HepG2 (cell line): ENCODE data around the gene SLC6A8. TPM values are rescaled to one million over a fixed set of nuclear protein-coding genes. Genes with fewer than 3 reads are reported as not detected.
A peak's percentile ranks its signal among the peaks of the same experiment; 100 is the strongest.

Source experiments
- ELF1 ChIP-seq: sonication (generic); formaldehyde crosslinking; IDR thresholded peaks from 2 replicates; pipeline ENCODE4 v1.4.0; 2020; ENCODE audit warnings: missing genetic modification reagents
- FOXJ3 ChIP-seq: sonication (generic); formaldehyde crosslinking; IDR thresholded peaks from 2 replicates; pipeline ENCODE4 v1.4.0; 2020; ENCODE audit warnings: missing genetic modification reagents, mild to moderate bottlenecking, borderline replicate concordance
- HNF4G ChIP-seq, 2 experiments: sonication (generic) in 1 of 2; formaldehyde crosslinking in 1 of 2; IDR thresholded peaks; 2 replicates each; pipeline versions ENCODE4 v1.4.0 to v1.6.1; 2011 to 2020; ENCODE audit warnings: borderline replicate concordance in 2 of 2, low read depth in 2 of 2, mild to moderate bottlenecking in 2 of 2, low read length in 1 of 2, missing genetic modification reagents in 1 of 2, moderate library complexity in 1 of 2
- RAD21 ChIP-seq: fragments of 450-650 bp; formaldehyde crosslinking; IDR thresholded peaks from 2 replicates; pipeline ENCODE4 v1.5.0; 2020; ENCODE audit warnings: mild to moderate bottlenecking
- SAP130 ChIP-seq: IDR thresholded peaks from 2 replicates; pipeline ENCODE4 v1.6.1; 2016; ENCODE audit warnings: low read depth
- SKI ChIP-seq: fragments of 450-650 bp; IDR thresholded peaks from one replicate; pipeline ENCODE4 v1.6.1; 2018; ENCODE audit warnings: mild to moderate bottlenecking; ENCODE audit not compliant: partially characterized antibody
- SMC3 ChIP-seq: IDR thresholded peaks from 2 replicates; pipeline ENCODE4 v1.6.1; 2011; ENCODE audit warnings: low read length, improper control_type of control experiment
- STAG1 ChIP-seq: sonication (generic); formaldehyde crosslinking; IDR thresholded peaks from 2 replicates; pipeline ENCODE4 v1.4.0; 2020; ENCODE audit warnings: missing genetic modification reagents
- ZFP90 ChIP-seq: sonication (generic); formaldehyde crosslinking; IDR thresholded peaks from 2 replicates; pipeline ENCODE4 v1.8.0; 2022; ENCODE audit warnings: missing genetic modification reagents, mild to moderate bottlenecking, inconsistent platforms, borderline replicate concordance
- ZMYM3 ChIP-seq: sonication (generic); formaldehyde crosslinking; IDR thresholded peaks from 2 replicates; pipeline ENCODE4 v1.5.1; 2020; ENCODE audit warnings: mild to moderate bottlenecking, missing genetic modification reagents
- ZNF335 ChIP-seq: sonication (generic); formaldehyde crosslinking; IDR thresholded peaks from 2 replicates; pipeline ENCODE4 v1.4.0; 2020; ENCODE audit warnings: missing genetic modification reagents
- ZNF607 ChIP-seq: sonication (generic); formaldehyde crosslinking; IDR thresholded peaks from 2 replicates; pipeline ENCODE4 v1.5.1; 2020; ENCODE audit warnings: missing genetic modification reagents, mild to moderate bottlenecking, borderline replicate concordance
- ZNF772 ChIP-seq: sonication (generic); formaldehyde crosslinking; IDR thresholded peaks from 2 replicates; pipeline ENCODE4 v1.5.0; 2020; ENCODE audit warnings: mild to moderate bottlenecking, missing genetic modification reagents
- polyA plus RNA-seq, 8 experiments: library from polyadenylated mRNA; depleted of rRNA in 3 of 8; stranded (reverse) in 7 of 8; unstranded in 1 of 8; fragments of >200 nt; fragmentation: Illumina TruSeq in 4 of 8; extraction: Trizol in 4 of 8; gene quantifications; 2 replicates each; pipeline versions ENCODE4 v1.2.1 to v1.2.3, GENCODE V29; 2011 to 2016; ENCODE audit warnings: low read depth in 4 of 8, missing spikeins in 1 of 8, mixed read lengths in 1 of 8; ENCODE audit not compliant: insufficient read depth in 1 of 8
- total RNA-seq, 5 experiments: library from RNA; depleted of rRNA; stranded (reverse); fragments of >200 nt; fragmentation: Illumina TruSeq; extraction: Trizol; gene quantifications; 2 replicates each; pipeline ENCODE4 v1.2.3, GENCODE V29; 2016; ENCODE audit warnings: low read depth in 1 of 5
- TF ChIP-seq, protein P1 (sequence below): IDR thresholded peaks from 2 replicates; pipeline ENCODE4 v1.6.1; 2016; ENCODE audit warnings: missing compliant biosample characterization, missing genetic modification reagents, borderline replicate concordance
- TF ChIP-seq, protein P2 (sequence below): fragments of 450-650 bp; IDR thresholded peaks from 2 replicates; pipeline ENCODE4 v1.6.1; 2016
- TF ChIP-seq, protein P3 (sequence below): sonication (generic); formaldehyde crosslinking; IDR thresholded peaks from 2 replicates; pipeline ENCODE4; 2020; ENCODE audit warnings: missing genetic modification reagents, mild to moderate bottlenecking, borderline replicate concordance
- TF ChIP-seq, protein P4 (sequence below): sonication (generic); formaldehyde crosslinking; IDR thresholded peaks from 2 replicates; pipeline ENCODE4 v1.4.0; 2020; ENCODE audit warnings: missing genetic modification reagents

The SLC6A8 gene
- total and polyA plus RNA-seq, 2 of the 13 experiments (the other 11 are each of a cell fraction or from before 2014, with no cell fraction given) = 13.9 to 176 TPM

DNA sequence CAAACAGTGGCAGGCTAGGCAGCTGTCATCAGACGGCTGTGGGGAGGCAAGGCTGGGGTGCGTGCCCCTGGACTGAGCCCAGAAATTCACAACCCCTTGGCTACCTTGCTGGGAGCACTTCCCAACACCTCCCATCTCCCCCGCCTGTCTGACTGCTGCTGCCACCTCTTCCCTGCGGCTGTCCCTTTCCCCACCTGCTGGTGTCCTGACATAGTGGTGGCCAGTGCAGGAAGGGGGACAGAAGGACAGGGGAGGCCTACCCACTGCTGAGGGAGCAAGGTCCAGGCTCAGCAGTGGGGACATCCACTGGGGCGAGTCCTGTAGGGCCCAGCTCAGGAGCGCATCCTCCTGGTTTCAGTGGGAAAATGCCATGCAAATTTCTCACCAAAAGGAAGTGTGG lies 40.4 kb downstream of the SLC6A8 start (continued):
- TF ChIP-seq FOXJ3 (CRISPR knock-in tag) = no peak
- TF ChIP-seq ZNF772 (CRISPR knock-in tag) = no peak
- TF ChIP-seq, protein P1, sequence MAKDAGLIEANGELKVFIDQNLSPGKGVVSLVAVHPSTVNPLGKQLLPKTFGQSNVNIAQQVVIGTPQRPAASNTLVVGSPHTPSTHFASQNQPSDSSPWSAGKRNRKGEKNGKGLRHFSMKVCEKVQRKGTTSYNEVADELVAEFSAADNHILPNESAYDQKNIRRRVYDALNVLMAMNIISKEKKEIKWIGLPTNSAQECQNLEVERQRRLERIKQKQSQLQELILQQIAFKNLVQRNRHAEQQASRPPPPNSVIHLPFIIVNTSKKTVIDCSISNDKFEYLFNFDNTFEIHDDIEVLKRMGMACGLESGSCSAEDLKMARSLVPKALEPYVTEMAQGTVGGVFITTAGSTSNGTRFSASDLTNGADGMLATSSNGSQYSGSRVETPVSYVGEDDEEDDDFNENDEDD (CRISPR knock-in tag) = no peak
- TF ChIP-seq ZFP90 (CRISPR knock-in tag) = no peak
- TF ChIP-seq ZMYM3 (CRISPR knock-in tag) = no peak
- TF ChIP-seq SAP130 (CRISPR knock-in tag) = peak; percentile 41; the same call in 1 of the 2 replicates
- no peak for TF ChIP-seq ELF1 (CRISPR knock-in tag)
- TF ChIP-seq STAG1 = 0 out of 2 replicates have a peak, but pooled peaks have one; percentile 11
- no peak for TF ChIP-seq ZNF335 (CRISPR knock-in tag)
- TF ChIP-seq RAD21 (CRISPR knock-in tag) = peak; percentile 15; the same call in 1 of the 2 replicates
- TF ChIP-seq ZNF607 = no peak
- TF ChIP-seq SMC3 = no peak
- TF ChIP-seq, protein P2, sequence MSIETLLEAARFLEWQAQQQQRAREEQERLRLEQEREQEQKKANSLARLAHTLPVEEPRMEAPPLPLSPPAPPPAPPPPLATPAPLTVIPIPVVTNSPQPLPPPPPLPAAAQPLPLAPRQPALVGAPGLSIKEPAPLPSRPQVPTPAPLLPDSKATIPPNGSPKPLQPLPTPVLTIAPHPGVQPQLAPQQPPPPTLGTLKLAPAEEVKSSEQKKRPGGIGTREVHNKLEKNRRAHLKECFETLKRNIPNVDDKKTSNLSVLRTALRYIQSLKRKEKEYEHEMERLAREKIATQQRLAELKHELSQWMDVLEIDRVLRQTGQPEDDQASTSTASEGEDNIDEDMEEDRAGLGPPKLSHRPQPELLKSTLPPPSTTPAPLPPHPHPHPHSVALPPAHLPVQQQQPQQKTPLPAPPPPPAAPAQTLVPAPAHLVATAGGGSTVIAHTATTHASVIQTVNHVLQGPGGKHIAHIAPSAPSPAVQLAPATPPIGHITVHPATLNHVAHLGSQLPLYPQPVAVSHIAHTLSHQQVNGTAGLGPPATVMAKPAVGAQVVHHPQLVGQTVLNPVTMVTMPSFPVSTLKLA = no peak
- no peak for TF ChIP-seq SKI
- peak; percentile 15; the same call in 1 of the 2 replicates for TF ChIP-seq HNF4G (IDR thresholded peaks at IDR 0.05; ENCODE audit: borderline replicate concordance, low read depth, low read length)
- 0 out of 2 replicates have a peak, but pooled peaks have one; percentile 35 for TF ChIP-seq HNF4G (CRISPR knock-in tag; IDR thresholded peaks at IDR 0.05; ENCODE audit: borderline replicate concordance, low read depth)
- TF ChIP-seq, protein P3, sequence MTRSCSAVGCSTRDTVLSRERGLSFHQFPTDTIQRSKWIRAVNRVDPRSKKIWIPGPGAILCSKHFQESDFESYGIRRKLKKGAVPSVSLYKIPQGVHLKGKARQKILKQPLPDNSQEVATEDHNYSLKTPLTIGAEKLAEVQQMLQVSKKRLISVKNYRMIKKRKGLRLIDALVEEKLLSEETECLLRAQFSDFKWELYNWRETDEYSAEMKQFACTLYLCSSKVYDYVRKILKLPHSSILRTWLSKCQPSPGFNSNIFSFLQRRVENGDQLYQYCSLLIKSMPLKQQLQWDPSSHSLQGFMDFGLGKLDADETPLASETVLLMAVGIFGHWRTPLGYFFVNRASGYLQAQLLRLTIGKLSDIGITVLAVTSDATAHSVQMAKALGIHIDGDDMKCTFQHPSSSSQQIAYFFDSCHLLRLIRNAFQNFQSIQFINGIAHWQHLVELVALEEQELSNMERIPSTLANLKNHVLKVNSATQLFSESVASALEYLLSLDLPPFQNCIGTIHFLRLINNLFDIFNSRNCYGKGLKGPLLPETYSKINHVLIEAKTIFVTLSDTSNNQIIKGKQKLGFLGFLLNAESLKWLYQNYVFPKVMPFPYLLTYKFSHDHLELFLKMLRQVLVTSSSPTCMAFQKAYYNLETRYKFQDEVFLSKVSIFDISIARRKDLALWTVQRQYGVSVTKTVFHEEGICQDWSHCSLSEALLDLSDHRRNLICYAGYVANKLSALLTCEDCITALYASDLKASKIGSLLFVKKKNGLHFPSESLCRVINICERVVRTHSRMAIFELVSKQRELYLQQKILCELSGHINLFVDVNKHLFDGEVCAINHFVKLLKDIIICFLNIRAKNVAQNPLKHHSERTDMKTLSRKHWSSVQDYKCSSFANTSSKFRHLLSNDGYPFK (CRISPR knock-in tag) = no peak
- TF ChIP-seq, protein P4, sequence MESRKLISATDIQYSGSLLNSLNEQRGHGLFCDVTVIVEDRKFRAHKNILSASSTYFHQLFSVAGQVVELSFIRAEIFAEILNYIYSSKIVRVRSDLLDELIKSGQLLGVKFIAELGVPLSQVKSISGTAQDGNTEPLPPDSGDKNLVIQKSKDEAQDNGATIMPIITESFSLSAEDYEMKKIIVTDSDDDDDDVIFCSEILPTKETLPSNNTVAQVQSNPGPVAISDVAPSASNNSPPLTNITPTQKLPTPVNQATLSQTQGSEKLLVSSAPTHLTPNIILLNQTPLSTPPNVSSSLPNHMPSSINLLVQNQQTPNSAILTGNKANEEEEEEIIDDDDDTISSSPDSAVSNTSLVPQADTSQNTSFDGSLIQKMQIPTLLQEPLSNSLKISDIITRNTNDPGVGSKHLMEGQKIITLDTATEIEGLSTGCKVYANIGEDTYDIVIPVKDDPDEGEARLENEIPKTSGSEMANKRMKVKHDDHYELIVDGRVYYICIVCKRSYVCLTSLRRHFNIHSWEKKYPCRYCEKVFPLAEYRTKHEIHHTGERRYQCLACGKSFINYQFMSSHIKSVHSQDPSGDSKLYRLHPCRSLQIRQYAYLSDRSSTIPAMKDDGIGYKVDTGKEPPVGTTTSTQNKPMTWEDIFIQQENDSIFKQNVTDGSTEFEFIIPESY (CRISPR knock-in tag) = peak; percentile 7; the same call in 1 of the 2 replicates
